Lung microvascular endothelial cell (primary cell): ENCODE measurements around the gene CNTN5. TPM values are rescaled to one million over a fixed set of nuclear protein-coding genes. Genes with fewer than 3 reads are reported as not detected.

ENCODE experiments used
- DNase-seq, 2 donors: peaks; one replicate each; pipeline versions ENCODE4 v3.0.0 to v3.0.0-alpha.2; 2010; ENCODE audit warnings: low read depth in 2 of 2
- total RNA-seq: library from RNA; depleted of rRNA; stranded (reverse); fragments of >200 nt; gene quantifications from 2 replicates; pipeline ENCODE4 v1.2.1, GENCODE V29; 2014

Gene CNTN5
- total RNA-seq, 1 donor from 2014 or later: not detected

GRCh38 chr11:99170591-99170990, 149.8 kb downstream of the CNTN5 start:
- DNase-seq: no peak

GRCh38 chr11:99171330-99171729, 150.6 kb downstream of the CNTN5 start:
- DNase-seq: no peak

- no peak for DNase-seq
These were observed 155.7 kb downstream of the CNTN5 start for GRCh38 chr11:99176430-99176829.

GRCh38 chr11:99177446-99177845, 156.7 kb downstream of the CNTN5 start:
- DNase-seq: no peak

GRCh38 chr11:99184146-99184545, 163.4 kb downstream of the CNTN5 start:
- no peak for DNase-seq

- DNase-seq: no peak
These were observed 167.5 kb downstream of the CNTN5 start for GRCh38 chr11:99188221-99188620.

- DNase-seq: no peak
These were observed 172.0 kb downstream of the CNTN5 start for GRCh38 chr11:99192716-99193115.

- DNase-seq: no peak
These were observed 176.7 kb downstream of the CNTN5 start for GRCh38 chr11:99197477-99197876.

- no peak for DNase-seq
These were observed 177.5 kb downstream of the CNTN5 start for GRCh38 chr11:99198215-99198614.

- peak in 1 of 2 donors; percentile 0 for DNase-seq
These were observed 178.6 kb downstream of the CNTN5 start for GRCh38 chr11:99199341-99199740.

GRCh38 chr11:99200720-99201119, 180.0 kb downstream of the CNTN5 start:
- DNase-seq: no peak

- DNase-seq: no peak
These were observed 188.1 kb downstream of the CNTN5 start for GRCh38 chr11:99208813-99209212.

GRCh38 chr11:99229544-99229943, 208.8 kb downstream of the CNTN5 start:
- no peak for DNase-seq

- DNase-seq: no peak
These were observed 213.8 kb downstream of the CNTN5 start for GRCh38 chr11:99234534-99234933.

GRCh38 chr11:99238401-99238800, 217.7 kb downstream of the CNTN5 start:
- no peak for DNase-seq

- DNase-seq: no peak
These were observed 219.7 kb downstream of the CNTN5 start for GRCh38 chr11:99240192-99241030.

GRCh38 chr11:99241066-99241465, 220.3 kb downstream of the CNTN5 start:
- DNase-seq: no peak

- no peak for DNase-seq
These were observed 223.9 kb downstream of the CNTN5 start for GRCh38 chr11:99244613-99245012.

GRCh38 chr11:99246199-99246598, 225.4 kb downstream of the CNTN5 start:
- DNase-seq: no peak

GRCh38 chr11:99256614-99257013, 235.9 kb downstream of the CNTN5 start:
- DNase-seq: no peak

GRCh38 chr11:99257131-99257530, 236.4 kb downstream of the CNTN5 start:
- peak in 1 of 2 donors; percentile 71 for DNase-seq

GRCh38 chr11:99260696-99261095, 239.9 kb downstream of the CNTN5 start:
- no peak for DNase-seq

GRCh38 chr11:99268886-99269285, 248.1 kb downstream of the CNTN5 start:
- DNase-seq: peak in 1 of 2 donors; percentile 14
